NCI-H2227 (cell line): ENCODE data around the gene RNF220.

Experiments used
- DNase-seq: peaks from one replicate; lab custom pipeline; 2025; ENCODE audit not compliant: unreplicated experiment; lab: John Stamatoyannopoulos, UW

Gene RNF220

GRCh38 chr1:44515416-44515815 lies 110.4 kb downstream of the RNF220 start:
- no peak for DNase-seq

GRCh38 chr1:44519035-44519676 lies 114.1 kb downstream of the RNF220 start:
- DNase-seq, result no peak

- no peak for DNase-seq
These were observed 116.5 kb downstream of the RNF220 start for GRCh38 chr1:44521378-44522080.

- DNase-seq, result peak; percentile 53
These were observed 118.8 kb downstream of the RNF220 start for GRCh38 chr1:44523593-44524591.

GRCh38 chr1:44524655-44525500 lies 119.8 kb downstream of the RNF220 start:
- no peak for DNase-seq

GRCh38 chr1:44526295-44527073 lies 121.4 kb downstream of the RNF220 start:
- DNase-seq, result no peak

- DNase-seq, result no peak
These were observed 126.9 kb downstream of the RNF220 start for GRCh38 chr1:44531785-44532566.

GRCh38 chr1:44532567-44532944 lies 127.5 kb downstream of the RNF220 start:
- DNase-seq, result no peak

GRCh38 chr1:44534771-44535170 lies 129.7 kb downstream of the RNF220 start:
- no peak for DNase-seq

GRCh38 chr1:44536357-44537209 lies 131.5 kb downstream of the RNF220 start:
- no peak for DNase-seq

- no peak for DNase-seq
These were observed 132.5 kb downstream of the RNF220 start for GRCh38 chr1:44537538-44537937.

GRCh38 chr1:44537956-44538355 lies 132.9 kb downstream of the RNF220 start:
- no peak for DNase-seq

GRCh38 chr1:44539991-44540730 lies 135.1 kb downstream of the RNF220 start:
- DNase-seq, result no peak

- peak; percentile 52 for DNase-seq
These were observed 137.5 kb downstream of the RNF220 start for GRCh38 chr1:44542420-44543063.

- peak; percentile 84 for DNase-seq
These were observed 138.1 kb downstream of the RNF220 start for GRCh38 chr1:44543064-44543744.

GRCh38 chr1:44543786-44544185 lies 138.7 kb downstream of the RNF220 start:
- DNase-seq, result no peak
